Colonic mucosa (tissue), 4 donors: ENCODE data around the gene INAFM2. TPM values are rescaled to one million over a fixed set of nuclear protein-coding genes. Genes with fewer than 3 reads are reported as not detected.

Experiments used
- DNase-seq: peaks from one replicate; pipeline ENCODE4 v3.0.0-alpha.2; 2020
- H3K27ac ChIP-seq: fragments of 200-600 bp; one replicate; pipeline ENCODE4 v1.8.0; 2021
- H3K27me3 ChIP-seq: fragments of 200-600 bp; one replicate; pipeline ENCODE4 v1.8.0; 2021
- H3K36me3 ChIP-seq: fragments of 200-600 bp; one replicate; pipeline ENCODE4 v1.8.0; 2021
- H3K4me1 ChIP-seq: fragments of 200-600 bp; one replicate; pipeline ENCODE4 v1.8.0; 2021; ENCODE audit warnings: mild to moderate bottlenecking
- H3K4me3 ChIP-seq: fragments of 200-600 bp; one replicate; pipeline ENCODE4 v1.8.0; 2021
- H3K9ac ChIP-seq, 2 donors: one replicate each; pipeline ENCODE4 v1.7.0; 2013; ENCODE audit warnings: control low read depth in 2 of 2, low read depth in 2 of 2, low read length in 2 of 2
- H3K9me3 ChIP-seq: fragments of 200-600 bp; one replicate; pipeline ENCODE4 v1.8.0; 2021
- CTCF ChIP-seq: fragments of 200-600 bp; IDR thresholded peaks from one replicate; pipeline ENCODE4 v1.8.0; 2022; ENCODE audit warnings: antibody characterized with exemption, mild to moderate bottlenecking
- intact Hi-C: fragments of 100-400 bp; cut with DNase I; formaldehyde crosslinking; loops from one replicate; pipeline ENCODE4 v1.14.1; 2022
- total RNA-seq, 2 donors: library from RNA; stranded (reverse); fragmentation: NEBNext Ultra II Directional in 1 of 2; extraction: Animal tissue kit (Norgen Biotek cat#: 25700) in 1 of 2; gene quantifications; one replicate each; pipeline ENCODE4 v1.2.1, GENCODE V29; 2021
- donor health status: healthy.
- donor health status: DM: no; HTN: no; CAD: no.
- donor health status: DM: no; HTN: no; CAD: no.

Gene INAFM2
- total RNA-seq = 10 to 100 TPM; 10.8 to 28.6 TPM

GRCh38 chr15:40323239-40323952 lies at the start of gene INAFM2:
Gene INAFM2 (plus strand): TSS chr15:40323692. CDS start chr15:40324056, 364 bp downstream.
- Histone ChIP-seq H3K27me3 (no peaks in the 10 kb centered on the region), H3K4me1 (peaks cover 5% of the 10 kb centered on the region), H3K4me3 (peak within 1 kb of the TSS; percentile 81), H3K36me3 (no peaks in the 10 kb centered on the region), H3K9ac (peak within 1 kb of the TSS; percentile 70), H3K9me3 (no peaks in the 10 kb centered on the region), H3K27ac (peak within 1 kb of the TSS; percentile 63)
- DNase-seq = peak; percentile 87
- TF ChIP-seq CTCF = peak; percentile 55
- intact Hi-C loops = loop anchor here (5.0 kb wide), 2 partner anchors 44 to 99 kb away; no protein-coding TSS in a partner anchor

- Histone ChIP-seq H3K4me3 (no peak overlapping the region), H3K4me1 (peaks cover 2% of the 10 kb centered on the region), H3K36me3 (no peaks in the 10 kb centered on the region), H3K9ac (peak overlapping the region in 1 of 2 donors; percentile 8), H3K9me3 (no peaks in the 10 kb centered on the region), H3K27me3 (peaks cover under 1% of the 10 kb centered on the region), H3K27ac (no peak overlapping the region)
- intact Hi-C loops = loop anchor here (2.0 to 5.0 kb wide), 5 partner anchors 38 to 492 kb away; partner anchors contain the start of gene FSIP1
- peak; percentile 81 for DNase-seq
- peak; percentile 100 for TF ChIP-seq CTCF
Measured at GRCh38 chr15:40274350-40275274, 48.9 kb upstream of the INAFM2 start.

GRCh38 chr15:40275523-40275922 lies 48.0 kb upstream of the INAFM2 start:
- no peak for DNase-seq
- Histone ChIP-seq H3K27me3 (peaks cover 10% of the 10 kb centered on the region), H3K36me3 (no peaks in the 10 kb centered on the region), H3K4me1 (peaks cover 4% of the 10 kb centered on the region), H3K4me3 (no peak overlapping the region), H3K9ac (no peak overlapping the region), H3K9me3 (no peaks in the 10 kb centered on the region), H3K27ac (no peak overlapping the region)
- intact Hi-C loops = loop anchor here (2.0 to 5.0 kb wide), 5 partner anchors 37 to 493 kb away; partner anchors contain the start of gene FSIP1
- no peak for TF ChIP-seq CTCF

- Histone ChIP-seq H3K9ac (no peak overlapping the region), H3K36me3 (no peaks in the 10 kb centered on the region), H3K4me3 (no peak overlapping the region), H3K4me1 (peaks cover 4% of the 10 kb centered on the region), H3K27me3 (peaks cover 14% of the 10 kb centered on the region), H3K27ac (no peak overlapping the region), H3K9me3 (no peaks in the 10 kb centered on the region)
- DNase-seq = no peak
- intact Hi-C loops = loop anchor here (2.0 to 5.0 kb wide), 5 partner anchors 36 to 494 kb away; partner anchors contain the start of gene FSIP1
- no peak for TF ChIP-seq CTCF
Measured at GRCh38 chr15:40275954-40276353, 47.5 kb upstream of the INAFM2 start.

GRCh38 chr15:40276927-40277326 lies 46.6 kb upstream of the INAFM2 start:
- H3K27ac ChIP-seq = no peak overlapping the region
- H3K4me3 ChIP-seq = no peak overlapping the region
- peaks cover 24% of the 10 kb centered on the region for H3K27me3 ChIP-seq
- TF ChIP-seq CTCF = no peak
- no peaks in the 10 kb centered on the region for H3K9me3 ChIP-seq
- intact Hi-C loops = loop anchor here (5.0 kb wide), 4 partner anchors 35 to 495 kb away; partner anchors contain the start of gene FSIP1
- peaks cover 4% of the 10 kb centered on the region for H3K4me1 ChIP-seq
- no peak for DNase-seq
- H3K36me3 ChIP-seq = no peaks in the 10 kb centered on the region
- no peak overlapping the region for H3K9ac ChIP-seq
